K562 (cell line): ENCODE results near the gene MRM2. TPM values are rescaled to one million over a fixed set of nuclear protein-coding genes. Genes with fewer than 3 reads are reported as not detected.

Source experiments
- ATAC-seq: fragments of 200-7000 bp; cut with Tn5 transposase; 3 replicates; pipeline ENCODE4 v1.9.1; 2020; ENCODE audit warnings: moderate library complexity
- BruUV-seq: library from RNA; stranded (reverse); fragments of 400-500 nt; replicated peaks from 2 replicates; lab custom pipeline; 2021; lab: Mats Ljungman, UMichigan
- CTCF ChIA-PET: fragments of 300-600 bp; formaldehyde crosslinking; extraction: SDS; loops from one replicate; lab custom pipeline; 2021; ENCODE audit warnings: low intra/inter-chr PET ratio; lab: Yijun Ruan, JAX
- POLR2A ChIA-PET: fragments of 300-600, 350-650 bp; sonication (Branson Sonifier 250); formaldehyde crosslinking; extraction: SDS; loops from one replicate; lab custom pipeline; 2021; ENCODE audit warnings: antibody characterized with exemption, inconsistent platforms; lab: Yijun Ruan, JAX
- DNase-seq, 4 experiments: peaks; one replicate each; pipeline versions ENCODE4 v3.0.0 to v3.0.0-alpha.2; 2011 to 2018; ENCODE audit warnings: low spot score in 3 of 4, mixed read lengths in 3 of 4; ENCODE audit errors: extremely low read depth in 1 of 4
- FAIRE-seq: peaks from 2 replicates; lab custom pipeline; 2011; peaks lifted over from hg19 to GRCh38; lab: Jason Lieb, UNC
- H2AFZ ChIP-seq: 2 replicates; pipeline ENCODE4 v1.6.0; 2011; ENCODE audit warnings: low read depth, low read length, control low read depth, inconsistent platforms
- H3K27ac ChIP-seq: fragments of 200-600 bp; 3 replicates; pipeline ENCODE4 v1.8.0; 2011; ENCODE audit warnings: low read depth, mild to moderate bottlenecking, control low read depth, inconsistent platforms, low read length, moderate library complexity, mixed read lengths; ENCODE audit errors: extremely low read depth
- H3K27me3 ChIP-seq, 2 experiments: fragments of 300-600 bp in 1 of 2; 2 replicates in 1 of 2; 3 replicates in 1 of 2; pipeline versions ENCODE4 v1.6.0 to v1.8.0; 2011; ENCODE audit warnings: inconsistent platforms in 2 of 2, low read length in 2 of 2, mild to moderate bottlenecking in 1 of 2, mixed read lengths in 1 of 2, moderate library complexity in 1 of 2; ENCODE audit not compliant: control insufficient read depth in 2 of 2, insufficient read depth in 2 of 2
- H3K36me3 ChIP-seq: fragments of 300-600 bp; 3 replicates; pipeline ENCODE4 v1.8.0; 2011; ENCODE audit warnings: mild to moderate bottlenecking, low read length, inconsistent platforms; ENCODE audit not compliant: control insufficient read depth, insufficient read depth
- H3K4me1 ChIP-seq, 2 experiments: fragments of 200-600 bp in 1 of 2; replicated peaks in 1 of 2; 2 replicates in 1 of 2; 3 replicates in 1 of 2; pipeline versions ENCODE4 v1.5.1 to v1.8.0; 2011; ENCODE audit warnings: inconsistent platforms in 2 of 2, low read length in 2 of 2, mild to moderate bottlenecking in 1 of 2, mixed read lengths in 1 of 2, moderate library complexity in 1 of 2; ENCODE audit not compliant: control insufficient read depth in 2 of 2, insufficient read depth in 2 of 2
- H3K4me2 ChIP-seq: 2 replicates; pipeline ENCODE4 v1.6.1; 2011; ENCODE audit warnings: low read length, control low read depth, inconsistent platforms, mixed read lengths; ENCODE audit not compliant: insufficient read depth
- H3K4me3 ChIP-seq: fragments of 200-600 bp; sonication (generic), shearing (Covaris generic); 2 replicates; pipeline ENCODE4 v1.5.1; 2016; ENCODE audit warnings: control low read depth, inconsistent platforms
- H3K79me2 ChIP-seq: fragments of 200-600 bp; 3 replicates; pipeline ENCODE4 v1.8.0; 2011; ENCODE audit warnings: low read length, inconsistent platforms; ENCODE audit not compliant: control insufficient read depth, insufficient read depth
- H3K9ac ChIP-seq, 2 experiments: 2 replicates each; pipeline versions ENCODE4 v1.6.0 to v1.6.1; 2011; ENCODE audit warnings: low read depth in 2 of 2, low read length in 2 of 2, control low read depth in 1 of 2, inconsistent platforms in 1 of 2, mild to moderate bottlenecking in 1 of 2, mixed read lengths in 1 of 2; ENCODE audit not compliant: insufficient read depth in 1 of 2
- H3K9me1 ChIP-seq: one replicate; pipeline ENCODE4 v1.6.0; 2011; ENCODE audit warnings: inconsistent platforms, mild to moderate bottlenecking, low read length, moderate library complexity; ENCODE audit not compliant: control insufficient read depth, insufficient read depth
- H3K9me3 ChIP-seq: replicated peaks from 2 replicates; pipeline ENCODE4 v1.5.1; 2011; ENCODE audit warnings: low read depth, low read length, inconsistent platforms; ENCODE audit not compliant: control insufficient read depth, insufficient read depth
- H4K20me1 ChIP-seq: replicated peaks from 2 replicates; pipeline ENCODE4 v1.6.1; 2011; ENCODE audit warnings: low read length, inconsistent platforms, mixed read lengths; ENCODE audit not compliant: control insufficient read depth, insufficient read depth
- CEBPB ChIP-seq: fragments of 450-650 bp; IDR thresholded peaks from 2 replicates; pipeline ENCODE4 v1.6.1; 2016; ENCODE audit warnings: missing genetic modification characterization, missing compliant biosample characterization
- EHMT2 ChIP-seq: fragments of 450-650 bp; IDR thresholded peaks from 2 replicates; pipeline ENCODE4 v1.6.1; 2018; ENCODE audit warnings: antibody characterized with exemption
- ETV1 ChIP-seq: fragments of 450-650 bp; conservative IDR thresholded peaks from 2 replicates; pipeline ENCODE4 v1.6.1; 2016; ENCODE audit warnings: missing genetic modification characterization, control low read depth, low read depth, missing compliant biosample characterization
- KDM4B ChIP-seq, 2 experiments: fragments of 450-650 bp in 1 of 2; sonication (generic) in 1 of 2; IDR thresholded peaks; 2 replicates each; pipeline ENCODE4 v1.6.1; 2016 to 2017; ENCODE audit warnings: borderline replicate concordance in 2 of 2, antibody characterized with exemption in 1 of 2, low read depth in 1 of 2, mild to moderate bottlenecking in 1 of 2
- NR1H2 ChIP-seq: sonication (generic); formaldehyde crosslinking; IDR thresholded peaks from 2 replicates; pipeline ENCODE4 v1.4.0; 2020; ENCODE audit warnings: mild to moderate bottlenecking, missing genetic modification reagents
- RFX1 ChIP-seq: fragments of 450-650 bp; IDR thresholded peaks from 2 replicates; pipeline ENCODE4 v1.6.1; 2016; ENCODE audit warnings: mild to moderate bottlenecking, moderate library complexity
- SMAD2 ChIP-seq: fragments of 150-350 bp; IDR thresholded peaks from 2 replicates; pipeline ENCODE4 v1.6.1; 2014; ENCODE audit warnings: low read depth, mild to moderate bottlenecking, low read length
- TAF9B ChIP-seq: fragments of 450-650 bp; IDR thresholded peaks from 2 replicates; pipeline ENCODE4 v1.6.1; 2018; ENCODE audit warnings: mild to moderate bottlenecking; ENCODE audit not compliant: partially characterized antibody
- TFAP4 ChIP-seq: sonication (generic); formaldehyde crosslinking; IDR thresholded peaks from 2 replicates; pipeline ENCODE4 v1.8.0; 2022; ENCODE audit warnings: missing genetic modification reagents, mild to moderate bottlenecking, moderate library complexity, borderline replicate concordance
- USF1 ChIP-seq: sonication (generic); formaldehyde crosslinking; IDR thresholded peaks from 2 replicates; pipeline ENCODE4 v1.9.0; 2022; ENCODE audit warnings: mild to moderate bottlenecking, missing genetic modification reagents
- YBX1 ChIP-seq: fragments of 450-650 bp; IDR thresholded peaks from 2 replicates; pipeline ENCODE4 v1.7.1; 2016; ENCODE audit warnings: mild to moderate bottlenecking
- ZC3H8 ChIP-seq: fragments of 450-650 bp; IDR thresholded peaks from 2 replicates; pipeline ENCODE4 v1.6.1; 2017
- ZNF140 ChIP-seq: fragments of 250-450 bp; sonication (Bioruptor Pico); IDR thresholded peaks from 2 replicates; pipeline ENCODE4 v1.8.0; 2021; ENCODE audit warnings: moderate library complexity, mild to moderate bottlenecking, inconsistent platforms
- ZNF431 ChIP-seq: sonication (generic); formaldehyde crosslinking; IDR thresholded peaks from 2 replicates; pipeline ENCODE4 v1.8.0; 2022; ENCODE audit warnings: mild to moderate bottlenecking, missing genetic modification reagents
- ZNF717 ChIP-seq: fragments of 250-450 bp; sonication (Bioruptor Pico); IDR thresholded peaks from 2 replicates; pipeline ENCODE4 v1.5.0; 2021
- WGBS: fragments of 100-300 bp; shearing (Covaris generic); methylation state at CpG from one replicate; pipeline ENCODE4 v1.1.6; 2016; ENCODE audit warnings: low coverage, mixed read lengths; ENCODE audit not compliant: insufficient coverage; ENCODE audit errors: missing lambda C conversion rate; 5-methylcytosine and 5-hydroxymethylcytosine counted together
- in situ Hi-C: fragments of 300-500 bp; cut with MboI; formaldehyde crosslinking; loops from 4 replicates; pipeline ENCODE4 v1.15.0; 2018; ENCODE audit warnings: inconsistent platforms, mixed read lengths
- intact Hi-C: fragments of 100-400 bp; cut with micrococcal nuclease; formaldehyde crosslinking; loops from 2 replicates; pipeline ENCODE4 v1.14.2; 2022
- polyA plus RNA-seq, 8 experiments: library from polyadenylated mRNA; depleted of rRNA in 4 of 8; stranded (reverse) in 5 of 8; unstranded in 3 of 8; fragments of >200 nt; fragmentation: Nextera tagmentation in 2 of 8; fragmentation: Illumina TruSeq in 1 of 8; extraction: Ambion mirVana in 2 of 8; extraction: Trizol in 1 of 8; gene quantifications; 2 replicates each; pipeline versions ENCODE4 v1.2.1 to v1.2.3, GENCODE V29; 2011 to 2014; ENCODE audit warnings: inconsistent platforms in 1 of 8, missing spikeins in 1 of 8
- total RNA-seq, 7 experiments: library from RNA; depleted of rRNA in 6 of 7; stranded (reverse); fragments of >200 nt in 6 of 7; fragmentation: Illumina TruSeq in 2 of 7; extraction: Trizol in 2 of 7; gene quantifications; 2 replicates each; pipeline versions ENCODE4 v1.2.1 to v1.2.3, GENCODE V29; 2011 to 2021; ENCODE audit warnings: low replicate concordance in 1 of 7

Gene MRM2
- total and polyA plus RNA-seq, 9 of the 15 experiments (the other 6 are each of a cell fraction or from before 2014, with no cell fraction given) = 32.4 to 116 (median 50.5) TPM

DNA sequence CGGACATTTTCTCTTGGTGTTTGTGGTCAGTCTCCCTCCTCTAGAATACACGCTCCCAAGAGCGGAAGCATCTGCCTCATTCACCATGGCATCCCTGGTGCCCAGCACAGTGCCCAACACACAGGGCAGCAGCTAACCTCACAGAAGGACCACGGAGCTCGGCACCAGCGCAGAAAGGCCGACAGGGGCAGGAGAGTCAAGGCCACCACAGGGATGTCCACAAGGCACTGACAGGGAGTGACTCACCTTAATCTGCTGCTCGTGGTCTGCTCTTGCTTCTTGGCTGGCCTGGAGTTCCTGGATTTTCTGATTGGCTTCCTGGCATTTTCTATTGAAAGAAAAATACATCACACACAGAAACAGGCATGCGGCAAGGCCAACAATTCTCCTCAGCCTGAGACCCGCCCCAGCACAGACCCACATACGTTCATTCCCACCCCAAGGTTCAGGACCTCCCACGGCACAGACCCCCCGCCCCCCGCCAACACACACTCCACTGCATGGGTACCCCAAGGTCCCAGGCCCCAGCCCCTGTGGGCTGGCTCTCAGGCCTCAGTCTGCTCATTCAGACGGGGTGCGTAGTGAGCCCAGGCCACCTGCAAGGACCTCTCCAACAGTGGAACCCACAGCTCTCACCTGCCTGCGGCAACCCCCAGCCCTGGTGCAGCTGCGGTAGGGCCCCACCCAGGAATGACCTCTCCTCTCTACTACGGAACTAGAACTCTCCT is 24.1 kb downstream of the MRM2 start:
- H3K36me3 ChIP-seq = peaks cover 83% of the 10 kb centered on the region; the same call in 2 of the 3 replicates
- no peak for FAIRE-seq
- POLR2A ChIA-PET = interaction anchor here (0.6 kb wide), 1 partner anchor 10 kb away, joined by 3 read pairs; no protein-coding TSS in a partner anchor
- WGBS = 91% methylated on average over 16 of the region's 19 CpGs
- no peaks in the 10 kb centered on the region for H3K79me2 ChIP-seq
- H3K27ac ChIP-seq = no peak overlapping the region
- no peak overlapping the region for H3K9ac ChIP-seq
- no peak for DNase-seq
- CTCF ChIA-PET = no interaction called here
- TF ChIP-seq TAF9B = no peak
- no peak for TF ChIP-seq CEBPB
- no peak for TF ChIP-seq RFX1
- no peak for TF ChIP-seq EHMT2
- TF ChIP-seq ETV1 (tag) = no peak
- no peak for TF ChIP-seq SMAD2
- no peak for TF ChIP-seq ZNF140 (CRISPR knock-in tag)
- no peak for TF ChIP-seq KDM4B (IDR thresholded peaks at IDR 0.05; ENCODE audit: borderline replicate concordance in 2 of 2, low read depth in 1 of 2)
- TF ChIP-seq NR1H2 (CRISPR knock-in tag) = no peak
- no peak for TF ChIP-seq ZC3H8
- TF ChIP-seq TFAP4 (CRISPR knock-in tag) = no peak
- TF ChIP-seq ZNF431 (CRISPR knock-in tag) = no peak
- TF ChIP-seq USF1 (CRISPR knock-in tag) = no peak
- no peak for TF ChIP-seq YBX1
- no peak for TF ChIP-seq ZNF717 (CRISPR knock-in tag)
- in situ Hi-C loops (no loop called here), intact Hi-C loops (no loop called here)
- H2AFZ ChIP-seq = no peak overlapping the region
- H3K9me1 ChIP-seq = no peaks in the 10 kb centered on the region
- no peaks in the 10 kb centered on the region for H4K20me1 ChIP-seq
- H3K4me1 ChIP-seq = no peaks in the 10 kb centered on the region
- H3K27me3 ChIP-seq = no peaks in the 10 kb centered on the region
- H3K9me3 ChIP-seq = 0 out of 2 replicates have a peak, but pooled peaks cover 2% of the 10 kb centered on the region
- H3K4me2 ChIP-seq = no peak overlapping the region
- no peak overlapping the region for H3K4me3 ChIP-seq
- BruUV-seq = no TSS peak
- no peak for ATAC-seq
